ENCODE results near the gene NSD2.

DNA sequence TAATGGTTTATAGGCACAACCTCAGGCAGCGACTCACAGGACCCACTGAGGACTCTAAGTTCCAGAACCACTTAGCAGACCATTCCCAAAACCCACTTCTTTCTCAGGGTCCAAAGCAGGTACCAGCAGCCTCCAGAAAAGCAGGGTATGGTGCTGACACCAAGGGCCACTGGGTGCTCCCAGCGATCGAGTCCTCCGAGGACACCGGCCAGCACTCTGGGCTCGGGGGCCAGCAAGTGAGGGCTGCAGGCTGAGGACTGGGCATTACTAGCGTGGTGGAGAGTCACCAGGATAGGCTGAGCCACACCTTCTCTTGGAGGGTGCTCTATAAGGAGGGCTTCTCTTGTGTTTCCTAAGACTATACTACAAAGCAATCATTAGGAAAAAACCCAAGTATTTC is 34.5 kb upstream of the NSD2 start:
- TF ChIP-seq CTCF (IDR thresholded peaks at IDR 0.05; ENCODE audit: poor library complexity): no peak
- no peak for TF ChIP-seq EZH2 (IDR thresholded peaks at IDR 0.05; ENCODE audit: borderline replicate concordance)
